ENCODE data around the gene SLC38A11. TPM values are rescaled to one million over a fixed set of nuclear protein-coding genes. Genes with fewer than 3 reads are reported as not detected.

SLC38A11 gene
- total and polyA plus RNA-seq, 2 of the 13 experiments (the other 11 are each of a cell fraction or from before 2014, with no cell fraction given): 14.0 to 14.3 TPM

DNA sequence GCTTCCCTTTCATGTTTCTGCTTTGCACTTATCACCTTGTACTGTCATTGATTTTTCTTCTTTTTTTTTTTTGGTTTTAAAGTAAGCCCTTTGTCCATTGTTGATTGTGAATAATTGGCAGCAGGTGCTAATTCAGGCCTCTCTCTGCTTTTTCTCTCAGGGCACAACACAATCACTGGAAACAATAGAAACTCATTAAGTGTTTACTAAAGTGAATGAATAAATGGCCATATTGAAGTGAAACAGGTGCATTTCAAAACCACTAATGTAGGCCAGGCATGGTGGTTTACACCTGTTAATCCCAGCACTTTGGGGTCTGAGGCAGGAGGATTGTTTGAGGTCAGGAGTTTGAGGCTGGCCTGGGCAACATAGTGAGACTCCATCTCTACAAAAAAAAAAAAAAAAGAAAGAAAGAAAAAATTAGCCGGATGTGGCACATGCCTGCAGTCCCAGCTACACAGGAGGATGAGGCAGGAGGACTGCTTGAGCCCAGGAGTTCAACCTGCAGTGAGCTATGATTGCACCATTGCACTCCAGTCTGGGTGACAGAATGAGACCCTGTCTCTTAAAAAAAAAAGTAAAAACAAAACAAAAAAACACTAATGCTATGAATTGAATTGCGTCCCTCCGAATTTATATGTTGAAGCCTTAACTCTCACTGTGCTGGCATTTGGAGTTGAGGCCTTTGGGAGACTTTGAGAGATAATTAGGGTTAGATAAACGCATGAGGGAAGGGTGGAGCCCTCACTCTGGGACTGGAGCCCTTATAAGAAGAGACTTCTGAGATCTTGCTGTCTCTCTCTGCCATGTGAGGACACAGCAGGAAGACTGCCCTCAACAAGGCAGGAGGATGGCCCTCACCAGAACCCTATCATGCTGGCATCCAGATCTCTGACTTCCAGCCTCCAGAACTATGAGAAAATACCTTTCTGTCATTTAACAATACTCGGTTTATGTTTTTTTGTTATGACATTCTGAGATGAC lies 19.9 kb downstream of the SLC38A11 start (continued):
- TF ChIP-seq TCF12 (IDR thresholded peaks at IDR 0.05): no peak
- TF ChIP-seq TCF12 (CRISPR knock-in tag; IDR thresholded peaks at IDR 0.05): peak; percentile 95
- peak; percentile 60; the same call in 1 of the 2 replicates for TF ChIP-seq SAP130 (CRISPR knock-in tag; IDR thresholded peaks at IDR 0.05; ENCODE audit: low read depth)
- TF ChIP-seq YEATS2 (CRISPR knock-in tag; IDR thresholded peaks at IDR 0.05; ENCODE audit: borderline replicate concordance): no peak
- TF ChIP-seq MBNL3 (CRISPR knock-in tag; conservative IDR thresholded peaks at IDR 0.05): no peak
- no peak for TF ChIP-seq RNF2 (conservative IDR thresholded peaks at IDR 0.05; ENCODE audit: low read depth)
- TF ChIP-seq HDAC1 (CRISPR knock-in tag; IDR thresholded peaks at IDR 0.05): peak; percentile 83
- TF ChIP-seq ZNF7 (CRISPR knock-in tag; IDR thresholded peaks at IDR 0.05): no peak
- TF ChIP-seq ZNF263 (CRISPR knock-in tag; IDR thresholded peaks at IDR 0.05): peak; percentile 86; the same call in 1 of the 2 replicates
- peak; percentile 98 for TF ChIP-seq TCF7L2 (IDR thresholded peaks at IDR 0.05; ENCODE audit: low read depth, low read length)
- peak; percentile 95 for TF ChIP-seq FOXP4 (CRISPR knock-in tag; IDR thresholded peaks at IDR 0.05)
- peak; percentile 77; the same call in 1 of the 2 replicates for TF ChIP-seq REPIN1 (CRISPR knock-in tag; IDR thresholded peaks at IDR 0.05; ENCODE audit: borderline replicate concordance, low read depth)
- TF ChIP-seq ZNF569 (CRISPR knock-in tag; IDR thresholded peaks at IDR 0.05; ENCODE audit: borderline replicate concordance): no peak
- TF ChIP-seq HMG20B (CRISPR knock-in tag; conservative IDR thresholded peaks at IDR 0.05): 0 out of 2 replicates have a peak, but pooled peaks have one; percentile 50
- TF ChIP-seq ONECUT2 (CRISPR knock-in tag; IDR thresholded peaks at IDR 0.05): peak; percentile 99
- TF ChIP-seq RARA (CRISPR knock-in tag; IDR thresholded peaks at IDR 0.05): peak; percentile 95
- TF ChIP-seq, protein P1, sequence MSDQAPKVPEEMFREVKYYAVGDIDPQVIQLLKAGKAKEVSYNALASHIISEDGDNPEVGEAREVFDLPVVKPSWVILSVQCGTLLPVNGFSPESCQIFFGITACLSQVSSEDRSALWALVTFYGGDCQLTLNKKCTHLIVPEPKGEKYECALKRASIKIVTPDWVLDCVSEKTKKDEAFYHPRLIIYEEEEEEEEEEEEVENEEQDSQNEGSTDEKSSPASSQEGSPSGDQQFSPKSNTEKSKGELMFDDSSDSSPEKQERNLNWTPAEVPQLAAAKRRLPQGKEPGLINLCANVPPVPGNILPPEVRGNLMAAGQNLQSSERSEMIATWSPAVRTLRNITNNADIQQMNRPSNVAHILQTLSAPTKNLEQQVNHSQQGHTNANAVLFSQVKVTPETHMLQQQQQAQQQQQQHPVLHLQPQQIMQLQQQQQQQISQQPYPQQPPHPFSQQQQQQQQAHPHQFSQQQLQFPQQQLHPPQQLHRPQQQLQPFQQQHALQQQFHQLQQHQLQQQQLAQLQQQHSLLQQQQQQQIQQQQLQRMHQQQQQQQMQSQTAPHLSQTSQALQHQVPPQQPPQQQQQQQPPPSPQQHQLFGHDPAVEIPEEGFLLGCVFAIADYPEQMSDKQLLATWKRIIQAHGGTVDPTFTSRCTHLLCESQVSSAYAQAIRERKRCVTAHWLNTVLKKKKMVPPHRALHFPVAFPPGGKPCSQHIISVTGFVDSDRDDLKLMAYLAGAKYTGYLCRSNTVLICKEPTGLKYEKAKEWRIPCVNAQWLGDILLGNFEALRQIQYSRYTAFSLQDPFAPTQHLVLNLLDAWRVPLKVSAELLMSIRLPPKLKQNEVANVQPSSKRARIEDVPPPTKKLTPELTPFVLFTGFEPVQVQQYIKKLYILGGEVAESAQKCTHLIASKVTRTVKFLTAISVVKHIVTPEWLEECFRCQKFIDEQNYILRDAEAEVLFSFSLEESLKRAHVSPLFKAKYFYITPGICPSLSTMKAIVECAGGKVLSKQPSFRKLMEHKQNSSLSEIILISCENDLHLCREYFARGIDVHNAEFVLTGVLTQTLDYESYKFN (CRISPR knock-in tag; conservative IDR thresholded peaks at IDR 0.05): peak; percentile 96
- TF ChIP-seq CEBPG (CRISPR knock-in tag; IDR thresholded peaks at IDR 0.05): peak; percentile 71
- TF ChIP-seq ZNF543 (CRISPR knock-in tag; IDR thresholded peaks at IDR 0.05): 0 out of 2 replicates have a peak, but pooled peaks have one; percentile 38
- TF ChIP-seq ELF3 (CRISPR knock-in tag; IDR thresholded peaks at IDR 0.05): peak; percentile 88
- TF ChIP-seq, protein P2, sequence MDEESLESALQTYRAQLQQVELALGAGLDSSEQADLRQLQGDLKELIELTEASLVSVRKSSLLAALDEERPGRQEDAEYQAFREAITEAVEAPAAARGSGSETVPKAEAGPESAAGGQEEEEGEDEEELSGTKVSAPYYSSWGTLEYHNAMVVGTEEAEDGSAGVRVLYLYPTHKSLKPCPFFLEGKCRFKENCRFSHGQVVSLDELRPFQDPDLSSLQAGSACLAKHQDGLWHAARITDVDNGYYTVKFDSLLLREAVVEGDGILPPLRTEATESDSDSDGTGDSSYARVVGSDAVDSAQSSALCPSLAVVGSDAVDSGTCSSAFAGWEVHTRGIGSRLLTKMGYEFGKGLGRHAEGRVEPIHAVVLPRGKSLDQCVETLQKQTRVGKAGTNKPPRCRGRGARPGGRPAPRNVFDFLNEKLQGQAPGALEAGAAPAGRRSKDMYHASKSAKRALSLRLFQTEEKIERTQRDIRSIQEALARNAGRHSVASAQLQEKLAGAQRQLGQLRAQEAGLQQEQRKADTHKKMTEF (CRISPR knock-in tag; IDR thresholded peaks at IDR 0.05): peak; percentile 79
- 0 out of 2 replicates have a peak, but pooled peaks have one; percentile 16 for TF ChIP-seq KDM3A (CRISPR knock-in tag; IDR thresholded peaks at IDR 0.05; ENCODE audit: low read depth)
- 0 out of 4 replicates have a peak, but pooled peaks of 1 of the 2 experiments have one; percentile 17 for TF ChIP-seq POLR2A (IDR thresholded peaks at IDR 0.05; ENCODE audit: insufficient read depth in 1 of 2, low read depth in 2 of 2, low read length in 2 of 2)
- TF ChIP-seq ZIK1 (CRISPR knock-in tag; IDR thresholded peaks at IDR 0.05; ENCODE audit: borderline replicate concordance, low read depth): no peak
- TF ChIP-seq ETV6 (CRISPR knock-in tag; conservative IDR thresholded peaks at IDR 0.05): no peak

All from HepG2 (cell line).